Measurements from ENCODE around the gene OSER1.

DNA sequence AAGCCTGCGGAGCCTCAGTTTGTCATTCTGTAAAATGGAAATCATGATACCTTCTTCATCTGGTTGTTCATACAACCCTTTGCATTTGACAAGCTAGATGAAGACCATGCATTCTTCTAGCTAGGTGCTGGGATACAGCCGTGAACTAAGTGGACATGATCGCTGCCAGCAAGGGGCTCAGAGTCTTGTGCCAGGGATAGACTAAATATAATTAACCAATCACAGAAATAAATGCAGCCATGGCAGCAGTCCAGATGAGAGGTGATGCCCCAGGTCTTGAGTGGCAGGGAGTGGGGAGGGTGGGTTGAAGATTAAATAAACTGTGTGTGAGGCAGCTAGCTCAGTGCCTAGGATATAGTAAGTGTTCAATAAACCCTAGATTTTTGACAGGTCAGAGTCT is 42.8 kb downstream of the OSER1 start:
- no peak for TF ChIP-seq EZH2 (IDR thresholded peaks at IDR 0.05; ENCODE audit: borderline replicate concordance, insufficient read depth, low read length, poor library complexity, severe bottlenecking)
- TF ChIP-seq, protein P1, sequence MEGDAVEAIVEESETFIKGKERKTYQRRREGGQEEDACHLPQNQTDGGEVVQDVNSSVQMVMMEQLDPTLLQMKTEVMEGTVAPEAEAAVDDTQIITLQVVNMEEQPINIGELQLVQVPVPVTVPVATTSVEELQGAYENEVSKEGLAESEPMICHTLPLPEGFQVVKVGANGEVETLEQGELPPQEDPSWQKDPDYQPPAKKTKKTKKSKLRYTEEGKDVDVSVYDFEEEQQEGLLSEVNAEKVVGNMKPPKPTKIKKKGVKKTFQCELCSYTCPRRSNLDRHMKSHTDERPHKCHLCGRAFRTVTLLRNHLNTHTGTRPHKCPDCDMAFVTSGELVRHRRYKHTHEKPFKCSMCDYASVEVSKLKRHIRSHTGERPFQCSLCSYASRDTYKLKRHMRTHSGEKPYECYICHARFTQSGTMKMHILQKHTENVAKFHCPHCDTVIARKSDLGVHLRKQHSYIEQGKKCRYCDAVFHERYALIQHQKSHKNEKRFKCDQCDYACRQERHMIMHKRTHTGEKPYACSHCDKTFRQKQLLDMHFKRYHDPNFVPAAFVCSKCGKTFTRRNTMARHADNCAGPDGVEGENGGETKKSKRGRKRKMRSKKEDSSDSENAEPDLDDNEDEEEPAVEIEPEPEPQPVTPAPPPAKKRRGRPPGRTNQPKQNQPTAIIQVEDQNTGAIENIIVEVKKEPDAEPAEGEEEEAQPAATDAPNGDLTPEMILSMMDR (IDR thresholded peaks at IDR 0.05; ENCODE audit: poor library complexity, severe bottlenecking) = no peak
- no peak for TF ChIP-seq EP300 (conservative IDR thresholded peaks at IDR 0.05; ENCODE audit: poor library complexity, severe bottlenecking)
- no peak for TF ChIP-seq MXI1 (conservative IDR thresholded peaks at IDR 0.05; ENCODE audit: poor library complexity, severe bottlenecking)
- no peak for TF ChIP-seq RAD21 (conservative IDR thresholded peaks at IDR 0.05)
- no peak for TF ChIP-seq POLR2AphosphoS5 (IDR thresholded peaks at IDR 0.05)
- no peak for TF ChIP-seq TAF1 (IDR thresholded peaks at IDR 0.05; ENCODE audit: low read depth)
- no peak for TF ChIP-seq SMC3 (conservative IDR thresholded peaks at IDR 0.05; ENCODE audit: poor library complexity)

All from neural cell (in vitro differentiated cells).